Activated T-cell treated with anti-CD3 and anti-CD28 coated beads, Interleukin-2, amount 50 U/mL, for 4 hours (primary cell): Measurements from ENCODE around the gene FIZ1. TPM values are rescaled to one million over a fixed set of nuclear protein-coding genes. Genes with fewer than 3 reads are reported as not detected.
"Not testable (repeated sequence)": the region's sequence is repeated elsewhere in the genome, so short reads cannot be mapped to it uniquely, and the experiment has no call there.

Experiments
- ATAC-seq, 2 donors: fragments of 200-7000 bp; cut with Tn5 transposase; one replicate each; pipeline ENCODE4 v1.10.0; 2021
- DNase-seq: peaks from one replicate; pipeline ENCODE4 v3.0.0-alpha.2; 2020
- H3K27me3 Mint-ChIP-seq: one replicate; pipeline ENCODE4 v1.8.0; 2021; ENCODE audit warnings: low read depth, mixed read lengths
- H3K36me3 Mint-ChIP-seq: one replicate; pipeline ENCODE4 v1.8.0; 2022; ENCODE audit warnings: mixed read lengths; ENCODE audit not compliant: insufficient read depth
- H3K4me1 Mint-ChIP-seq: one replicate; pipeline ENCODE4 v1.8.0; 2021; ENCODE audit warnings: low read depth, mixed read lengths
- H3K4me3 Mint-ChIP-seq: one replicate; pipeline ENCODE4 v1.8.0; 2021; ENCODE audit warnings: mild to moderate bottlenecking, moderate library complexity, mixed read lengths
- H3K9me3 Mint-ChIP-seq: one replicate; pipeline ENCODE4 v1.8.0; 2021; ENCODE audit warnings: mixed read lengths
- total RNA-seq, 3 donors: library from RNA; stranded (reverse); gene quantifications; one replicate each; pipeline ENCODE4 v1.2.1, GENCODE V29; 2021

FIZ1 gene
- total RNA-seq, 3 donors from 2014 or later = 31.4 to 35.5 (median 34.4) TPM

DNA sequence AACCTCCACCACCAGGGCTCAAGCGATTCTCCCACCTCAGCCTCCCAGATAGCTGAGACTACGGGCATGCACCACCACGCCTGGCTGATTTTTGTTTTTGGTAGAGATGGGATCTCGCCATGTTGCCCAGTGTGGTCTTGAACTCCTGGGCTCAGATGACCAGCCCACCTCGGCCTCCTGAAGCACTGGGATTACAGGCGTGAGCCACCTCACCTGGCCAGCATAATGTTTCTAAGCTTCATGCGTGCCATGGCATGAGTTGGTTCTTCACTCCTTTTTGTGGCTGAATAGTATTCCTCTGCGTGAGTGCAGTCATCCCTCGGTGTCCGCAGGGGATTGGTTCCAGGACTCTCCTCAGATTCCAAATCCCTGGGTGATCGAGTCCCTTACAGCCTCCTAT lies 14.4 kb downstream of the FIZ1 start:
- no peaks in the 10 kb centered on the region for H3K9me3 Mint-ChIP-seq
- H3K36me3 Mint-ChIP-seq = peaks cover 1% of the 10 kb centered on the region
- no peaks in the 10 kb centered on the region for H3K27me3 Mint-ChIP-seq
- DNase-seq (no peak), ATAC-seq (no peak)
- H3K4me1 Mint-ChIP-seq = peaks cover 45% of the 10 kb centered on the region
- no peak overlapping the region for H3K4me3 Mint-ChIP-seq

DNA sequence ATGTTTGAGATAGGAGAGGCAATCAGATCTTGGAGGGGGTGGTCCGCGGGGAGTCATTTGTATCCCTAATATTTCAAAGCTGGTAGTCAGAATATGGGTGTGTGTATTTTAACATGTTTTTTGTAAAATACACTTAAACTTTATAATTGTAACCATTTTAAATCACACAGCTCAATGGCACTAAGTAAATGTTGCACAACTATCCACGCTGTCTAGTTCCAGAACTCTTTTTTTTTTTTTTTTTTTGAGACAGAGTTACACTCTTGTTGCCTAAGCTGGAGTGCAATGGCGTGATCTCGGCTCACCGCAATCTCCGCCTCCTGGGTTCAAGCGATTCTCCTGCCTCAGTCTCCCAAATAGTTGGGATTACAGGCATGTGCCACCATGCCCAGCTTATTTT lies 15.4 kb downstream of the FIZ1 start:
- not testable (repeated sequence) for DNase-seq, H3K4me3 Mint-ChIP-seq, ATAC-seq, H3K9me3 Mint-ChIP-seq, H3K36me3 Mint-ChIP-seq, H3K27me3 Mint-ChIP-seq
- peaks cover 44% of the 10 kb centered on the region for H3K4me1 Mint-ChIP-seq

DNA sequence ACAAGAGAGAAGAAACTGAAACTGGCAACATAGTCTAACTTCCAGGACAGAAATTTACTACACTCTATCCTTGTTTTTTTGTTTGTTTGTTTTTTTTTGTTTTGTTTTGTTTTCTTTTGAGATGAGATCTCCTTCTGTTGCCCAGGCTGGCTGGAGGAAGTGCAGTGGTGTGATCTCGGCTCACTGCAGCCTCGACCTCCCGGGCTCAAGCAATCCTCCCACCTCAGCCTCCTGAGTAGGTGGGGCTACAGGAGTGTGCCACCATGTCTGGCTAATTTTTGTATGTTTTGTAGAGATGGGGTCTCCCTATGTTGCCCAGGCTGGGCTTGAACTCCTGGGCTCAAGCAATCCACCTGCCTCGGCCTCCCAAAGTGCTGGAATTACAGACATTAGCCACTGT lies 17.0 kb downstream of the FIZ1 start:
- not testable (repeated sequence) for ATAC-seq, H3K9me3 Mint-ChIP-seq, H3K36me3 Mint-ChIP-seq, H3K4me3 Mint-ChIP-seq, DNase-seq, H3K27me3 Mint-ChIP-seq
- peaks cover 37% of the 10 kb centered on the region for H3K4me1 Mint-ChIP-seq

DNA sequence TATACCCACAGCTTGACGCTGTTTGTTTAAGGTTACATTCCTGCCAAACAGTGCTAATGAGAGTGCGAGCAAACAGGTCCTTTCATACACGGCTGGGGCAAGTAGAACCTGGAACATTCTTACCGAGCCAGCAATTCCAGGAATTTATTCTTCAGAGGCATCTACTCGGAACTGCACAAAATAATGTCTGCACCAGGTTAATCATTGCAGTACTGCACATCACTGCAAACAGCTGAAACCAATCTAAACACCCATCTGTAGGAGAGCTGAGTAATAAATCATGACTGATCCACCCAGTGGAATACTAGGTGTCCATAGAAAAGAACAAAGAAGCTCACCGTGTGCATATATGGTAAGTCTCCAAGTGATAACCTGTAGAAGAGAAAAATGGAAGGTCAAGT lies 17.5 kb downstream of the FIZ1 start:
- H3K9me3 Mint-ChIP-seq = no peaks in the 10 kb centered on the region
- peak overlapping the region; percentile 88 for H3K4me3 Mint-ChIP-seq
- H3K27me3 Mint-ChIP-seq = no peaks in the 10 kb centered on the region
- peaks cover 35% of the 10 kb centered on the region for H3K4me1 Mint-ChIP-seq
- H3K36me3 Mint-ChIP-seq = peaks cover 12% of the 10 kb centered on the region
- ATAC-seq (no peak), DNase-seq (no peak)

DNA sequence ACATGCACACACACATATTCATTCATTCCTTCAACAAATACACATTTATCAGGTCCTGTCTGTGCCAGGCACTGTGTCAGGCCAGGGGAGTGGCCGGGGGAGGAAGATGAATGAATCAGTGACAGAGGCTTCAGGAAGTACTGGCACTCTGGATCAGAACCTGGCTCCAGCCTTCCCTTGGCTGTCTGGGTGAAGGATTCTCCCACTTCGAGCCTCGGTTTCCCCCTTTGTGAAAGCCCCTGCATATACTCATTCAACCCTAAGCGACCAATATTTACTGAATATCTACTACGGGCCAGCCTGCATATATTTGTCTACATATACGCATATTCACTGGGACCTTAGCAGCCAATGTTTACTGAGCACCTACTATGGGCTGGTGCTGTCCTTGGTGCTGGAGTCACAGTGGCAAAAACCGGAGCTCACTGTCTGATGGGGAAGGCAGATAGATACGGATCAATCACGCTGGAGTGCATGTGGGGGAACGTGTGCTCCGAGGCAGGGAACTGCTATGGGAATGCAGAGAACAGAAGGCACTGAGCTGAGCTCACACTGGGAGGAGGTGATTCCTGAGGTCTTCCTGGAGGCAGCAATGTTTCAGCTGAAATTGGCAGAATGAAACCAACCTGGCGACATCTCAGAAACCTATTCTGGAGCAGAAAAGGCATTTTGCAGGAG lies 18.0 kb downstream of the FIZ1 start:
- peaks cover 32% of the 10 kb centered on the region for H3K4me1 Mint-ChIP-seq
- H3K9me3 Mint-ChIP-seq = no peaks in the 10 kb centered on the region
- DNase-seq = no peak
- peak overlapping the region; percentile 88 for H3K4me3 Mint-ChIP-seq
- ATAC-seq = no peak
- no peaks in the 10 kb centered on the region for H3K27me3 Mint-ChIP-seq
- peaks cover 14% of the 10 kb centered on the region for H3K36me3 Mint-ChIP-seq

DNA sequence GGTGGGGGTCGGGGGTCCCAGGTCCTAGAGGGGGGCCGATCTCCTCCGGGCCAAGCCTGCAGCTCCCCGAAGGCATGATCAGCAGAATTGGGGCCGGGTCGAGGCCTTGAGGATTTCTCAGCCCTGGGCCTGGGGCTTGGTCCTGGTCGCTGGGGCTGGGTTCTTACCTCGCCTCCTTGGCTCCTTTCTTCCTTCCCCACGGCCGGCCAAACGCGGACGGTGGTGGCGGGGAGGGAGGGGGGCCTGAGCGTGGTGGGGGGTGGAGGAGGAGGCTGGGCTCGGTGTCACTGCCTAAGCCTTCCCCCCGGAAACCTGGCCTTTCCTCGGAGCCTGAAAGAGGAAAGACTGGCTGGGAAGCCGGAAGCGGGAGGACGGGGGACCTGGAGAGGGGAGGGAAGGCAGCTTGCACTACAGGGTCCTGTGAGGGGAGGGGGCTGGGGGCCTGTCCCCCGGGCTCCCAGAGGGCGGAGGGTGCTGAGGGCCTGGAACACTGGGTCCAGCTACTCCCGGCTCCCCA lies 18.6 kb downstream of the FIZ1 start, which contains the start of gene ZNF579:
Gene ZNF579, minus strand, starts transcription at position 221 of the 517 bp plus-strand sequence. CDS start 1,209 bp downstream, outside the sequence.
- Mint-ChIP-seq H3K27me3 (no peaks in the 10 kb centered on the region), H3K36me3 (peaks cover 14% of the 10 kb centered on the region), H3K9me3 (no peaks in the 10 kb centered on the region), H3K4me3 (peak within 1 kb of the TSS; percentile 88), H3K4me1 (peaks cover 27% of the 10 kb centered on the region)
- DNase-seq (peak; percentile 67), ATAC-seq (peak; percentile 76 to 78)

DNA sequence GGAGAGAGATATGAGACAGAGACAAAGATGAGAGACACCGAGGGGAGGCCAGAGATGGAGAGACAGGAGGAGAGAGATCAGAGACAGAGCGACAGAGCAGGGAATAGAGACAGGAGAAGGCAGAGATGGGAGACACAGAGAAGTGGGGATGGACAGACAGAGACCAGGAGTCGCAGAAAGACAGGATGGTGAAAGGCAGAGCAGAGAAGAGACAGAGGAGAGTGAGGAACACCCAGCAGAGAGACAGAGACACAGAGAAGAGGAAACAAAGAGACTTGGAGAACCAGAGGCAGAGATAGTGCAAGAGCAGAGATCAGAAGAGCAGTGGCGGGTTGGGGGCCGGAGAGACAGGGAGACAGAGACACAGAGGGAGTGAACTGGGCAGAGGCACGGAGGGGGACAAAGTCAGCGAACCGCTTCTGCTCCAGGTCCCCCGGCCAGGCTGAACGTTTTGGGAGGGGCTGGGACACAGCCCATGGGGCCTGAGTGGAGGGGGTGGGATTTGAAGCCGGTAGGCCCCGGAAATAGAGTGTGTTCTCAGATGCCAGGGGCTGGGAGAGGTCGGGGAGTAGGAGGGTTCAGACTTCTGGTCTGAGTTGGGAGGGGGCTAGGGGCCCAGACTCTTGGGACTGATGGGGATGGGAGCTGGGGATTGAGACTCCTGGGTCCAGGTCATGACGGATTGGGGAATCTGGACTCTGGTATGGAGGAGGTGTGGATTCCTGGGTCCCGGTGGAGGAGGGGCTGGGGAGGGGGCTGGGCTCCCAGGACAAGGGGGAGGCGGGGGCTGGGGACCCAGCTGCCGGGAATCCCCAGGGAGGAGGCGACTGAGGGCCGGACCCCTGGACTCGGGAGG lies 19.3 kb downstream of the FIZ1 start:
- H3K4me1 Mint-ChIP-seq = peaks cover 21% of the 10 kb centered on the region
- peak overlapping the region; percentile 88 for H3K4me3 Mint-ChIP-seq
- H3K27me3 Mint-ChIP-seq = no peaks in the 10 kb centered on the region
- no peak for DNase-seq
- H3K36me3 Mint-ChIP-seq = peaks cover 14% of the 10 kb centered on the region
- peak; percentile 26 to 36 for ATAC-seq
- no peaks in the 10 kb centered on the region for H3K9me3 Mint-ChIP-seq

DNA sequence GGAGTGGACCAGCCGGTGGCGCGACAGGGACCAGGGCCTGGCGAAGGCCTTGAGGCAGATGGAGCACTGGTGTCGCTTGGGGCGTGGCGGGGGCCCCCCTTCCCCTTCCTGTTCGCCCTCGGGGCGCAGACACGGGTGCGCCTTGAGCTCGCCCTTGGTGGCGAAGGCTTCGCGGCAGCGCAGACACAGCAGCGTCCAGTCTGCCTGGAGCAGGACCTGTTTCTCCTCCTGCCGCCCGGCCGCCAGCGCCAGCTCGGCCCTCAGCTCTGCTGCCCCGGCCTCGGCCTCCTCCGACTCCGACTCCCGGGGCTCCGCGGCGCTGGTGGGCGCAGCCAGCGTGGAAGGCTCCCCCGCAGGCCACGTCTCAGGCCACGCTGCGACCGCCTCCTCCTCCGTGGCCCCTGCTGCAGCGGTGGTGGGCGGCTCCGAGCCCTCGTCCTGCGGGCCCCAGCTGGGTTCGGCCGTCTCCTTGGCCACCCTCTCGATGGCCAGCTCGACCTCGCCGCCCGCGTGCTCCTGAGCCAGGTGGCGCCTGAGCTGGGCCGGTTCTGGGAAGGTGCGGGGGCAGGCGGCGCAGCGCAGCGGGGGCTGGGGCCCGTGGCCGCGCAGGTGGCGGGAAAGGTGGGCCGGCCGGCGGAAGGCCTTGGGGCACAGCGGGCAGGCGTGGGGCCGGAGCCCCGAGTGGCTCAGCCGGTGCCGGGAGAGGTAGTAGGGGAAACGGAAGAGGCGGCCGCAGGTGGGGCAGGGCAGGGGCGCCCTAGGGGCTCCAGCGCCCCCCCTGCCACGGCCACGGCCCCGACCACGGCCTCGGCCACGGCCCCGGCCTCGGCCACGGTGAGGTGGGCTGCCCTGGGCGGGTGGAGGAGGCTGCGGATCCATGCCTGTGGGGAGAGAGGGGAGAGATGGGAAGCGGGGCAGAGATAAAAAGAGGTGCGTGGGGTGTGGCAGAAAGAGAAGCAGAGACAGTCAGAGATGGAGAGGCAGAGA lies 20.3 kb downstream of the FIZ1 start:
- Mint-ChIP-seq H3K27me3 (no peaks in the 10 kb centered on the region), H3K4me1 (peaks cover 21% of the 10 kb centered on the region), H3K36me3 (peaks cover 14% of the 10 kb centered on the region), H3K9me3 (no peaks in the 10 kb centered on the region), H3K4me3 (peak overlapping the region; percentile 88)
- no peak for DNase-seq
- ATAC-seq = no peak

DNA sequence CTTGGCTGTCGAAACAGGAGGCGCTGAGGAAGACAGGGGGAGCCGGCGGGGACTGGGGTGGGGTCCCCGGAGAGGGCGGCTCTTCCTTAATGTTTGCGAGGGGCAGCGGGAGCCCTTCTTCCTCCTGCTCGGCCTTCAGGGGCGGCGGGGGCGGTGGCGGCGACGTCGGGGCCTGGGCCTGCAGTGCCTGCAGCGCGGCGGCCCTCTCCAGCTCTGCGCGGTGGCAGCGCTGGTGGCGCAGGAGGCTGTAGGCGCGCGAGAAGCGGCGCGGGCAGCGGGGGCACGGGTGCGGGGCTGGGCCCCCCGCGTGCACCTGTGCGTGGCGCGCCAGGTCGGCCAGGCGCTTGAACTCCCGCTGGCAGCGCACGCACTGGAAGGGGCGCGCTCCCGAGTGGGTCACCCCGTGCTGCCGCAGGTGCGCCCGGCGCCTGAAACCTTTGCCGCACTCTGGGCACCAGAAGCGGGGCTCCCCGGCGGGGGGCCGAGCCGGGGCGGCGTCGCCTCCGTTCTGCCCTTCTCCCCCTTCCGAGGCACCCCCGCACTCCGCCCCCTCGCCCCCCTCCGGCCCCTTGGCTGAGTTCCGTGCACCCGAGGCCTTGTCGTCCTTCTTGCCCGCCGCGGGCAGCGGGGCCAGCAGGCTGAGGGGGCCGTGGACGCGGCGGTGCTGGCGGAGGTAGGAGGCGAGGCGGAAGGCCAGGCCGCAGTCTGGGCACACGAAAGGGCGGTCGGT lies 21.1 kb downstream of the FIZ1 start:
- no peaks in the 10 kb centered on the region for H3K9me3 Mint-ChIP-seq
- ATAC-seq = no peak

DNA sequence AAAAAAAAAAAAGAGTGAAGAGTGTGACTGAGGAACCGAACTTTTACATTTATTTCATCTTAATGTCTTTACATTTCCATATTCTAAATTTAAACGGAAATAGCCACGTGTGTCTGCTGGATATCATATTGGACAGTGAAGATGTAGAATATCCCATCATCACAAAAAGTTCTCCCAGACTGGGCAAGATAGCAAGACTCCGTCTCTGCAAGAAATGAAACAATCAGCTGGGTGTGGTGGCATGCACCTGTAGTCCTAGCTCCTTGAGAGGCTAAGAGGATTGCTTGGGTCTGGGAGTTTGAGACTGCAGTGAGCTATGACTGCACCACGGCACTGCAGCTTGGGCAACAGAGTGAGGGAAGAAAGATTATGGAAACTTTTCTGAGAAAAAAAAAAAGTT lies 22.6 kb downstream of the FIZ1 start:
- no peak overlapping the region for H3K4me3 Mint-ChIP-seq
- no peak for ATAC-seq

More for the DNA sequence above, 21.1 kb downstream of the FIZ1 start:
- Mint-ChIP-seq H3K4me1 (peaks cover 21% of the 10 kb centered on the region), H3K4me3 (no peak overlapping the region), H3K36me3 (peaks cover 14% of the 10 kb centered on the region), H3K27me3 (no peaks in the 10 kb centered on the region)
- no peak for DNase-seq

DNA sequence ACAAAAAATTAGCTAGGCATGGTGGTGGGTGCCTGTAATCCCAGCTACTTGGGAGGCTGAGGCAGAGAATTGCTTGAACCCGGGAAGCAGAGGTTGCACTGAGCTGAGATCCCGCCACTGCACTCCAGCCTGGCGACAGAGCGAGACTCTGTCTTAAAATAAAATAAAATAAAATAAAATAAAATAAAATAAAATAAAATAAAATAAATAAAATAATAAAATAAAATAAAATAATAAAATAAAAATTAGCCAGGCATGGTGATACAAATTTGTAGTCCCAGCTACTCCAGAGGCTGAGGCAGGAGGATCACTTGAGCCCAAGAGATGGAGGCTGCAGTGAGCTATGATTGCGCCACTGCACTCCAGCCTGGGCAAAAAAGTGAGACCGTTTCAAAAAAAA lies 25.4 kb downstream of the FIZ1 start:
- ATAC-seq, H3K9me3 Mint-ChIP-seq, H3K36me3 Mint-ChIP-seq, H3K27me3 Mint-ChIP-seq, H3K4me1 Mint-ChIP-seq, DNase-seq, H3K4me3 Mint-ChIP-seq: not testable (repeated sequence)

More for the DNA sequence above, 22.6 kb downstream of the FIZ1 start:
- no peak for DNase-seq
- H3K36me3 Mint-ChIP-seq = peaks cover 14% of the 10 kb centered on the region
- H3K4me1 Mint-ChIP-seq = peaks cover 16% of the 10 kb centered on the region
- no peaks in the 10 kb centered on the region for H3K27me3 Mint-ChIP-seq
- no peaks in the 10 kb centered on the region for H3K9me3 Mint-ChIP-seq

DNA sequence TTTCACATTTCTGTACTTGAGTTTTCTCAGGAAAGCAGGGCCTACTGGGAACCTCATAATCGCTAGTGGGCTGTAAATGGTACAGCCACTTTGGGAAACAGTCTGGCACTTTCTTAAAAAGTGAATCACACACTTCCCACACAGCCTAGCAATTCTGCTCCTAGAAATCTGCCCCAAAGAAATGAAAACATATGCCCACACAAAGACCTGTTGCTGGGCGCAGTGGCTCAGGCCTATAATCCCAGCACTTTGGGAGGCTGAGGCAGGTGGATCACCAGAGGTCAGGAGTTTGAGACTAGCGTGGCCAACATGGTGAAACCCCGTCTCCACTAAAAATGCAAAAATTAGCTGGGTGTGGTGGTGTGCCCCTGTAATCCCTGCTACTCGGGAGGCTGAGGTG lies 29.8 kb downstream of the FIZ1 start:
- not testable (repeated sequence) for H3K9me3 Mint-ChIP-seq, H3K4me1 Mint-ChIP-seq, H3K36me3 Mint-ChIP-seq, DNase-seq, ATAC-seq, H3K4me3 Mint-ChIP-seq, H3K27me3 Mint-ChIP-seq

DNA sequence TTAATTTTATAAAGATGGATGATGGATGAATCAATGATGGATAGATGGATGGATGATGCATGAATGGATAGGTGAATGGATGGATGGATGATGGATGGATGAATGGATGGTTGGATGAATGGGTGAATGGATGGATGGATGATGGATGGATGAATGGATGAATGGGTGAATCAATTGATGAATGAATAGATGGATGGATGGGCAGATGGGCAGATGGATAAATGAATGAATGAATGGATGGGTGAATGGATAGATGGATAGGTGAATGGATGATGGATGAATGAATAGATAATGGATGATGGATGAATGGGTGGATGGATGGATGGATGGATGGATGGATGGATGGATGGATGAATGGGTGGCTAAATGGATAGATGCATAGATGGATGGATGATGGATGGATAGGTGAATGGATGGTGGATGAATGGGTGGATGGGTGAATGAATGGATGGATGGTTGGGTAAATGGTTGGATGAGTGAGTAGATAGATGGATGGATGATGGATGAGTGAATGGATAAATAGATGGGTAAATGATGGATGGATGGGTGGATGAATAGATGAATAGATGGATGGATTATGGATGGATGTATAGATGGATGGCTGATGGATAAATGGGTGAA lies 31.5 kb downstream of the FIZ1 start:
- no peaks in the 10 kb centered on the region for H3K4me1 Mint-ChIP-seq
- peaks cover 4% of the 10 kb centered on the region for H3K27me3 Mint-ChIP-seq
- H3K4me3 Mint-ChIP-seq = no peak overlapping the region
- no peaks in the 10 kb centered on the region for H3K9me3 Mint-ChIP-seq
- ATAC-seq (no peak), DNase-seq (no peak)
- no peaks in the 10 kb centered on the region for H3K36me3 Mint-ChIP-seq
